Small intestine (tissue), 7 donors: Measurements from ENCODE around the gene KLK10. TPM values are rescaled to one million over a fixed set of nuclear protein-coding genes. Genes with fewer than 3 reads are reported as not detected.

Experiments used
- DNase-seq, 2 donors: peaks; one replicate each; pipeline versions ENCODE4 v3.0.0 to v3.0.0-alpha.2; 2013
- FAIRE-seq: peaks from 2 replicates; lab custom pipeline; 2012; peaks lifted over from hg19 to GRCh38; lab: Jason Lieb, UNC
- H3K27ac ChIP-seq, 3 donors: one replicate each; pipeline ENCODE4 v1.5.1; 2013; ENCODE audit warnings: low read length in 2 of 3, mild to moderate bottlenecking in 2 of 3, control low read depth in 1 of 3, inconsistent platforms in 1 of 3, low read depth in 1 of 3, moderate library complexity in 1 of 3
- H3K27me3 ChIP-seq, 3 donors: one replicate each; pipeline ENCODE4 v1.6.1; 2013; ENCODE audit warnings: low read length in 3 of 3, inconsistent platforms in 1 of 3; ENCODE audit not compliant: control insufficient read depth in 3 of 3, insufficient read depth in 3 of 3
- H3K36me3 ChIP-seq, 3 donors: one replicate each; pipeline ENCODE4 v1.6.1; 2013; ENCODE audit warnings: low read length in 3 of 3, inconsistent platforms in 1 of 3, low read depth in 1 of 3, mild to moderate bottlenecking in 1 of 3, moderate library complexity in 1 of 3; ENCODE audit not compliant: control insufficient read depth in 3 of 3, insufficient read depth in 2 of 3
- H3K4me1 ChIP-seq, 3 donors: one replicate each; pipeline ENCODE4 v1.6.1; 2013; ENCODE audit warnings: low read length in 2 of 3, inconsistent platforms in 1 of 3, low read depth in 1 of 3, mild to moderate bottlenecking in 1 of 3, moderate library complexity in 1 of 3; ENCODE audit not compliant: control insufficient read depth in 3 of 3, insufficient read depth in 2 of 3
- H3K4me3 ChIP-seq, 3 donors: one replicate each; pipeline ENCODE4 v1.5.1; 2013; ENCODE audit warnings: low read length in 3 of 3, control low read depth in 1 of 3, inconsistent platforms in 1 of 3, low read depth in 1 of 3, mild to moderate bottlenecking in 1 of 3, moderate library complexity in 1 of 3
- H3K9me3 ChIP-seq, 2 donors: one replicate each; pipeline ENCODE4 v1.6.1; 2013; ENCODE audit warnings: low read depth in 1 of 2, low read length in 1 of 2; ENCODE audit not compliant: control insufficient read depth in 2 of 2, insufficient read depth in 1 of 2
- whole genome bisulfite sequencing, 3 donors: extraction: QIAGEN DNeasy Blood & Tissue Kit; methylation state at CpG; one replicate each; pipeline ENCODE4 v1.1.7; 2013; 5-methylcytosine and 5-hydroxymethylcytosine counted together
- polyA plus RNA-seq, 4 donors: library from polyadenylated mRNA; stranded (reverse) in 3 of 4; unstranded in 1 of 4; fragments of 200-250 nt in 3 of 4; fragments of 120-200 nt in 1 of 4; gene quantifications; one replicate each; pipeline versions ENCODE4 v1.2.1 to v1.2.3, GENCODE V29; 2013
- donor health status: healthy with polysubstance abuse.
- donor health status: control.
- donor health status: control.
- donor health status: Bipolar disorder and iron deficiency.
- donor health status: healthy.

KLK10 gene
- polyA plus RNA-seq, 4 donors: 0.10 to 1.7 (median 0.81) TPM; not detected in 1

GRCh38 chr19:51059715-51060114 is 40.2 kb upstream of the KLK10 start:
- Histone ChIP-seq H3K4me3 (no peak overlapping the region), H3K4me1 (no peaks in the 10 kb centered on the region), H3K9me3 (no peaks in the 10 kb centered on the region), H3K36me3 (no peaks in the 10 kb centered on the region), H3K27ac (no peak overlapping the region), H3K27me3 (peaks cover 2 to 7% (median 6%) of the 10 kb centered on the region in 3 donors)
- DNase-seq (no peak), FAIRE-seq (no peak)
- WGBS, 3 donors: 55 to 70% (median 60%) methylated on average over 7 of the region's 7 CpGs

GRCh38 chr19:51055866-51056265 is 36.4 kb upstream of the KLK10 start:
- FAIRE-seq: no peak
- Histone ChIP-seq H3K27ac (no peak overlapping the region), H3K4me1 (no peaks in the 10 kb centered on the region), H3K4me3 (no peak overlapping the region), H3K36me3 (no peaks in the 10 kb centered on the region), H3K27me3 (peaks cover 0 to 2% (median 0%) of the 10 kb centered on the region in 3 donors), H3K9me3 (no peaks in the 10 kb centered on the region)
- DNase-seq: no peak

- no peak overlapping the region for H3K4me3 ChIP-seq
- 11 to 16% (median 15%) methylated on average over 4 of the region's 4 CpGs for WGBS, 3 donors
- peaks cover 0 to 3% (median 0%) of the 10 kb centered on the region in 3 donors for H3K27me3 ChIP-seq
- no peaks in the 10 kb centered on the region for H3K4me1 ChIP-seq
- FAIRE-seq: no peak
- no peak overlapping the region for H3K27ac ChIP-seq
- DNase-seq: no peak
- no peaks in the 10 kb centered on the region for H3K36me3 ChIP-seq
- no peaks in the 10 kb centered on the region for H3K9me3 ChIP-seq
Measured at GRCh38 chr19:51047031-51047335, 27.5 kb upstream of the KLK10 start.

DNA sequence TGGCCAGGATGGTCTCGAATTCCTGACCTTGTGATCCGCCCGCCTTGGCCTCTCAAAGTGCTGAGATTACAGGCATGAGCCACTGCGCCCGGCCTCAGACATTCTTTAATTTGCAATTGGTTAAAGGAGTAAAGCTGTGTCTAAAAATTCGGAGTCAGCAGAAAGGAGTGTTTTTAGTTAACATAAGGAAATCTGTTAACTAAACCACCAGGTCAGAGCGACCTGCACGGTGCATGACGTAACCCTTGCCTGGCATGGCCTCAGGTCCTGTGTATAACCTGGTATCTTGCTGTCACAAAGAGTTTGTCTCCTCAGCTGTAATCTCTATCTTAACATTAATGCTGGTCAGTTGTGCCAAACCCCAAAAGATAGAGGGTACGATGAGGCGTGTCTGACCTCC is 24.8 kb upstream of the KLK10 start:
- Histone ChIP-seq H3K27me3 (peaks cover 0 to 3% (median 0%) of the 10 kb centered on the region in 3 donors), H3K9me3 (no peaks in the 10 kb centered on the region), H3K27ac (no peak overlapping the region), H3K4me3 (no peak overlapping the region), H3K36me3 (no peaks in the 10 kb centered on the region), H3K4me1 (no peaks in the 10 kb centered on the region)
- no peak for DNase-seq
- no peak for FAIRE-seq
- 82 to 85% (median 84%) methylated on average over 11 of the region's 11 CpGs for WGBS, 3 donors

DNA sequence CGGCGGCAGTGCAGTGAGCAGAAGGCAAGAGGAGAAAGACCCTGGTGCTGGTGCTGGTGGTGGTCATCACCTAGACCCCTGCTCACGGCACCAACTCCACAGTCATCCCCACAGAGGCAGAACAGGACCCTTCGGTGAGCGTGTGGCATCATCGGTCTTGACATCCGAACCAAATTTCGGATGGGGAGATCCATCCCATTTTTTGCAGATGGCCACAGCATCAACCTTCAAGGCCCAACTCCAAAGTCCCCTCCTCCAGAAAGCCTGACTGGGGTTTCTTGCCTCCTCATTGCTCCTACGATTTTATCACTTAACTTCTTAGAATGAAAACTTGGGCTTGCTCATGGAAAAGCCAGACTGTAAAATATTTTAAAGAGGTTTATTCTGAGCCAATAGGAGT is 24.0 kb upstream of the KLK10 start:
- Histone ChIP-seq H3K4me3 (no peak overlapping the region), H3K4me1 (no peaks in the 10 kb centered on the region), H3K36me3 (no peaks in the 10 kb centered on the region), H3K9me3 (no peaks in the 10 kb centered on the region), H3K27ac (no peak overlapping the region), H3K27me3 (peaks cover 0 to 3% (median 0%) of the 10 kb centered on the region in 3 donors)
- DNase-seq (no peak), FAIRE-seq (no peak)
- WGBS, 3 donors: 73 to 79% (median 74%) methylated on average over 9 of the region's 9 CpGs

- no peaks in the 10 kb centered on the region for H3K36me3 ChIP-seq
- no peak overlapping the region for H3K4me3 ChIP-seq
- DNase-seq: no peak
- H3K4me1 ChIP-seq: no peaks in the 10 kb centered on the region
- WGBS, 3 donors: 82 to 91% (median 82%) methylated on average over 6 of the region's 6 CpGs
- H3K27ac ChIP-seq: no peak overlapping the region
- H3K9me3 ChIP-seq: no peaks in the 10 kb centered on the region
- FAIRE-seq: no peak
- H3K27me3 ChIP-seq: no peaks in the 10 kb centered on the region
Measured at GRCh38 chr19:51040151-51040550, 20.6 kb upstream of the KLK10 start.

DNA sequence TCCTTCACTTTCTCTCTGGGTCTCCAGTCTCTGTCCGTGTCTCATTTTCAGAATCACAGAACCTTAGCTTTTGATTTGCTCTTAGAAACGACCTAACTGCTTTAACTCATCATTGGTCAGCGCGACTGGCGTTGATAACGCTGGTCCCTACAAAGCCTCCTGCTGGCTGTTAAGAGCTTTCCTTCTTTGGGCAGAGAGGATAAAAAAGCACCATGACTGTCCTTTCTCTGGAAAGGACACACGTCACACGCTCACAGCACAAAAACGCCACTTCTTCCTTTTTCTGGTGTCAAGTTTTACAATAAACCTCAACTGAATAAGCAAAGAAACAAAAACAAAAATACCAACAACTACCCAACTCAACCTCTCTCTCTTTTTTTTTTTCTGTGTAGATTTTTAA is 17.0 kb upstream of the KLK10 start:
- H3K27ac ChIP-seq: no peak overlapping the region
- no peaks in the 10 kb centered on the region for H3K4me1 ChIP-seq
- H3K9me3 ChIP-seq: no peaks in the 10 kb centered on the region
- H3K4me3 ChIP-seq: no peak overlapping the region
- FAIRE-seq (no peak), DNase-seq (no peak)
- H3K36me3 ChIP-seq: no peaks in the 10 kb centered on the region
- H3K27me3 ChIP-seq: peaks cover 0 to 4% (median 0%) of the 10 kb centered on the region in 3 donors
- 35 to 58% (median 47%) methylated on average over 9 of the region's 9 CpGs for WGBS, 3 donors

DNA sequence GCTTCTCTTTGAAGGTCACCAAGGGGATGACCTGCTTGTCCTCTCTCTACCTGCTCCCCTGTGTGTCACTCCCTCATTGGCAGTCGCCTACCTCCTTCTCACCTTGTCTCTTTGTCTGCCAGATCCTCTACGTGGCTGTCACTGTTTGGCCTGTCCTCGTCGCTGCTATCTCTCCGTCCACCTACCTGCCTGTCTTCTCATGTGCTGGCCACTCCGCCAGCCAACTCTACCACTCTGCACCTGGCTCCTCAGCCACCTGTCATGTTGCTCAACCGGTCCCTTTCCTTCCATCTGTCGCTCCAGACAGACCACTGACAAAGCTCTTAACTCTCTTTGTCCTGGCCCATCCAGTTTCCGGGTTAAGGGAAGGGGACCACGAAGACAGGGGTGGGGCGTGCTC is 15.2 kb upstream of the KLK10 start, which contains the start of gene KLK12:
Gene KLK12 (minus strand): TSS at position 299 of the 400 bp plus-strand sequence. CDS start 381 bp downstream, outside the sequence.
- Histone ChIP-seq H3K27me3 (peaks cover 0 to 4% (median 0%) of the 10 kb centered on the region in 3 donors), H3K36me3 (no peaks in the 10 kb centered on the region), H3K27ac (no peak within 1 kb of the TSS), H3K4me1 (no peaks in the 10 kb centered on the region), H3K4me3 (no peak within 1 kb of the TSS), H3K9me3 (no peaks in the 10 kb centered on the region)
- FAIRE-seq (no peak), DNase-seq (no peak)
- WGBS, 3 donors: 29 to 37% (median 30%) methylated on average over 11 of the region's 11 CpGs

- Histone ChIP-seq H3K27ac (no peak overlapping the region), H3K4me1 (no peaks in the 10 kb centered on the region), H3K9me3 (no peaks in the 10 kb centered on the region), H3K4me3 (no peak overlapping the region), H3K36me3 (no peaks in the 10 kb centered on the region), H3K27me3 (peaks cover 0 to 8% (median 0%) of the 10 kb centered on the region in 3 donors)
- WGBS, 3 donors: 91 to 93% (median 92%) methylated on average over 25 to 28 of the region's 28 CpGs
- DNase-seq: no peak
- FAIRE-seq: no peak
Measured at GRCh38 chr19:51031880-51032225, 12.3 kb upstream of the KLK10 start.
